Mesenchymal stem cell (in vitro differentiated cells and primary cell): ENCODE results near the gene TRIM24.

Source experiments
- DNase-seq: peaks from one replicate; pipeline ENCODE4 v3.0.0-alpha.2; 2013
- H2AFZ ChIP-seq: one replicate; pipeline ENCODE4 v1.6.1; 2013; ENCODE audit warnings: low read depth, mild to moderate bottlenecking, control low read depth, inconsistent platforms, low read length, moderate library complexity
- H2AK5ac ChIP-seq: 2 replicates; pipeline ENCODE4 v1.6.1; 2013; ENCODE audit warnings: low read length, moderate library complexity, mild to moderate bottlenecking, inconsistent platforms; ENCODE audit not compliant: severe bottlenecking
- H2BK120ac ChIP-seq: one replicate; pipeline ENCODE4 v1.6.1; 2013; ENCODE audit warnings: low read depth, mild to moderate bottlenecking, inconsistent platforms, low read length, moderate library complexity
- H2BK12ac ChIP-seq, 2 experiments: one replicate each; pipeline ENCODE4 v1.6.1; 2013; ENCODE audit warnings: inconsistent platforms in 2 of 2, low read length in 2 of 2, mild to moderate bottlenecking in 2 of 2, moderate library complexity in 2 of 2, control low read depth in 1 of 2
- H2BK15ac ChIP-seq: one replicate; pipeline ENCODE4 v1.6.1; 2013; ENCODE audit warnings: mild to moderate bottlenecking, low read depth, inconsistent platforms; ENCODE audit not compliant: poor library complexity, severe bottlenecking
- H2BK5ac ChIP-seq: 2 replicates; pipeline ENCODE4 v1.6.1; 2013; ENCODE audit warnings: low read depth, mild to moderate bottlenecking, low read length, control low read depth, inconsistent platforms; ENCODE audit not compliant: poor library complexity, severe bottlenecking
- H3K14ac ChIP-seq, 2 experiments: one replicate each; pipeline ENCODE4 v1.6.1; 2013; ENCODE audit warnings: inconsistent platforms in 2 of 2, low read length in 2 of 2, control low read depth in 1 of 2, mild to moderate bottlenecking in 1 of 2, moderate library complexity in 1 of 2
- H3K18ac ChIP-seq, 2 experiments: one replicate each; pipeline ENCODE4 v1.6.1; 2013; ENCODE audit warnings: inconsistent platforms in 2 of 2, low read length in 2 of 2, control low read depth in 1 of 2, low read depth in 1 of 2, mild to moderate bottlenecking in 1 of 2
- H3K23ac ChIP-seq, 2 experiments: one replicate each; pipeline ENCODE4 v1.6.1; 2013; ENCODE audit warnings: inconsistent platforms in 2 of 2, low read length in 2 of 2, mild to moderate bottlenecking in 2 of 2, moderate library complexity in 2 of 2, control low read depth in 1 of 2
- H3K27ac ChIP-seq: 2 replicates; pipeline ENCODE4 v1.5.1; 2013; ENCODE audit warnings: mild to moderate bottlenecking, moderate library complexity, low read length, control low read depth, inconsistent platforms; ENCODE audit not compliant: poor library complexity, severe bottlenecking
- H3K27me3 ChIP-seq, 2 experiments: 2 replicates each; pipeline versions ENCODE4 v1.6.1 to v1.7.0; 2013; ENCODE audit warnings: low read length in 2 of 2, mild to moderate bottlenecking in 2 of 2, moderate library complexity in 2 of 2, control low read depth in 1 of 2, inconsistent platforms in 1 of 2; ENCODE audit not compliant: control insufficient read depth in 1 of 2, insufficient read depth in 1 of 2
- H3K36me3 ChIP-seq, 2 experiments: 2 replicates each; pipeline versions ENCODE4 v1.6.1 to v1.7.0; 2013; ENCODE audit warnings: low read length in 2 of 2, control low read depth in 1 of 2, inconsistent platforms in 1 of 2, low read depth in 1 of 2, mild to moderate bottlenecking in 1 of 2; ENCODE audit not compliant: insufficient read depth in 2 of 2, control insufficient read depth in 1 of 2
- H3K4ac ChIP-seq, 2 experiments: one replicate each; pipeline ENCODE4 v1.6.1; 2013; ENCODE audit warnings: inconsistent platforms in 2 of 2, low read length in 2 of 2, mild to moderate bottlenecking in 2 of 2, moderate library complexity in 2 of 2, control low read depth in 1 of 2, low read depth in 1 of 2
- H3K4me1 ChIP-seq: 2 replicates; pipeline ENCODE4 v1.6.1; 2013; ENCODE audit warnings: low read depth, low read length, control low read depth; ENCODE audit not compliant: control insufficient read depth, insufficient read depth
- H3K4me2 ChIP-seq: 2 replicates; pipeline ENCODE4 v1.6.1; 2013; ENCODE audit warnings: low read length, mild to moderate bottlenecking, inconsistent platforms; ENCODE audit not compliant: poor library complexity, severe bottlenecking
- H3K4me3 ChIP-seq, 2 experiments: 2 replicates each; pipeline versions ENCODE4 v1.5.1 to v1.7.0; 2013; ENCODE audit warnings: low read length in 2 of 2, mild to moderate bottlenecking in 2 of 2, control low read depth in 1 of 2, low read depth in 1 of 2; ENCODE audit not compliant: insufficient read depth in 1 of 2
- H3K79me1 ChIP-seq: replicated peaks from 2 replicates; pipeline ENCODE4 v1.6.1; 2013; ENCODE audit warnings: mild to moderate bottlenecking, control low read depth, low read length, inconsistent platforms; ENCODE audit not compliant: poor library complexity, severe bottlenecking
- H3K9ac ChIP-seq: 2 replicates; pipeline ENCODE4 v1.7.0; 2013; ENCODE audit warnings: mild to moderate bottlenecking, low read length, moderate library complexity
- H3K9me3 ChIP-seq: 2 replicates; pipeline ENCODE4 v1.7.0; 2013; ENCODE audit warnings: mild to moderate bottlenecking, low read length; ENCODE audit not compliant: control insufficient read depth
- H4K8ac ChIP-seq: one replicate; pipeline ENCODE4 v1.6.1; 2013; ENCODE audit warnings: inconsistent platforms, mild to moderate bottlenecking, low read length, moderate library complexity
- H4K91ac ChIP-seq: one replicate; pipeline ENCODE4 v1.6.1; 2013; ENCODE audit warnings: mild to moderate bottlenecking, low read length, inconsistent platforms
- WGBS: methylation state at CpG from one replicate; pipeline ENCODE4 v1.1.7; 2013; ENCODE audit warnings: mixed read lengths; 5-methylcytosine and 5-hydroxymethylcytosine counted together

TRIM24 gene

DNA sequence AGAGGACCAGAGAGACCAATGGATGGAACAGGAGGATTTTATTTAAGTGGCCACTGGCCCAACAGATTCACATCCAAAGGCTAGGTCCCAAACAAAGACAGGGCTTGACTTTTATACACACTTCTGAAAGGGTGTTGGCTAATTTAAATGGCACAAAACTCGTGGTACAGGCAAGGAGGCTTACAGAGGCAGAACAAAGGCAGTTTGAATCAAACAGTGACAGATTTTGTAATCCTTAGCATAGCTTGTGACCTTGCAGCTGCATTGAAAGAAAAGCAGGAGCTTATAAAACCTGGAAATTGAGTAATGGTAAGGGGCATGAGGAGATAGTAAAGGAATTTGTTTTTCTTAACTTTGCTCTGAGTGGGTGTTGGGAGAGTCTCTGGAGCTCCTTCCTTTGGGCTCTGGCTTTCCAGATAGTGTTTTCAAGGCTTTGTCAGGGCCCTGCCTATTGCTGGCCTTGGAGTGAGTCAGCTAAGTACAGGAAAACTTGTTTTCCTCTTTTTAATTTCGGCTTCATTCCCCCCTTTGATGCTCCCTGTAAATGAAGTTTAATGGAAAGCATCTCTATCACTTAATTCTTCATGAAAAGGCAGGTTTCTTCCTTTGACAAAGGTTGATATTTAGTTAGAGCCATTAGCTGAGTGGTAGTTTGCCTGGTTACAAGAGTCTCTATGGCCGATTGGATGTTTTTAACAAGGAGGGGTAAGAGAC, 96.9 kb downstream of the TRIM24 start:
- no peak overlapping the region for H3K4me2 ChIP-seq
- no peak overlapping the region for H2BK15ac ChIP-seq
- H3K27me3 ChIP-seq: no peaks in the 10 kb centered on the region
- no peak overlapping the region for H2AK5ac ChIP-seq
- no peaks in the 10 kb centered on the region for H3K4me1 ChIP-seq
- WGBS: 98% methylated on average over 2 of the region's 3 CpGs
- no peak overlapping the region for H2BK12ac ChIP-seq
- H3K14ac ChIP-seq: no peak overlapping the region
- no peak overlapping the region for H2AFZ ChIP-seq
- H3K27ac ChIP-seq: no peak overlapping the region
- H2BK5ac ChIP-seq: no peak overlapping the region
- no peak overlapping the region for H3K9ac ChIP-seq
- H3K23ac ChIP-seq: no peak overlapping the region
- peak overlapping the region in 1 of 2 experiments; percentile 44 for H3K4me3 ChIP-seq
- H4K91ac ChIP-seq: no peak overlapping the region
- H4K8ac ChIP-seq: no peak overlapping the region
- H3K4ac ChIP-seq: no peak overlapping the region
- H3K18ac ChIP-seq: no peak overlapping the region
- peaks cover 98% of the 10 kb centered on the region for H3K9me3 ChIP-seq
- peaks cover 43% of the 10 kb centered on the region for H3K79me1 ChIP-seq
- peak; percentile 16 for DNase-seq
- H2BK120ac ChIP-seq: no peak overlapping the region
- peaks cover 58 to 96% of the 10 kb centered on the region in 2 experiments for H3K36me3 ChIP-seq

DNA sequence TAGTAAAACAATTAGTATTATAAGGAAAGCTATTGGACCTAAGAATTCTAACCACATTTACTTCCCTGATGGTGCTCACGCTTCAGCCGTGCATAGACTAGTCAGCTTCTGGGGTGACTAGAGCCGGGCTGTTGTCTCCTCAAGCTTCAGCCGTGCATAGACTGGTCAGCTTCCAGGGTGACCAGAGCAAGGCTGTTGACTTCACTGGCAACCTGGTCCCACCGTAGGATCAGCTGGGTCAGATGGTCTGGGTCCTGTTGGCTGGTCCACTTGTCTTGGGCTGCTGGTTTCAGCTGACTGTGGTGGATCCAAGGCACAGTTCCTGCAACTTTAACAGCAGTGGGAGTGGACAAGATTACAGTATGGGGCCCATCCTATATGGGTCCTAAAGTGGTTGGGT, 99.4 kb downstream of the TRIM24 start:
- Histone ChIP-seq H3K79me1 (peaks cover 60% of the 10 kb centered on the region), H3K14ac (no peak overlapping the region), H3K4me3 (peak overlapping the region in 1 of 2 experiments; percentile 18), H2AFZ (no peak overlapping the region), H2BK15ac (no peak overlapping the region), H3K27me3 (no peaks in the 10 kb centered on the region), H3K4me1 (no peaks in the 10 kb centered on the region), H3K18ac (no peak overlapping the region), H3K4ac (no peak overlapping the region), H3K9me3 (peaks cover 95% of the 10 kb centered on the region), H4K91ac (no peak overlapping the region), H3K4me2 (no peak overlapping the region), H2BK12ac (no peak overlapping the region), H4K8ac (no peak overlapping the region), H2BK120ac (no peak overlapping the region), H2AK5ac (no peak overlapping the region), H2BK5ac (no peak overlapping the region), H3K9ac (no peak overlapping the region), H3K27ac (no peak overlapping the region), H3K23ac (no peak overlapping the region), H3K36me3 (peaks cover 78 to 96% of the 10 kb centered on the region in 2 experiments)
- DNase-seq: no peak
- 98% methylated on average over 5 of the region's 5 CpGs for WGBS

DNA sequence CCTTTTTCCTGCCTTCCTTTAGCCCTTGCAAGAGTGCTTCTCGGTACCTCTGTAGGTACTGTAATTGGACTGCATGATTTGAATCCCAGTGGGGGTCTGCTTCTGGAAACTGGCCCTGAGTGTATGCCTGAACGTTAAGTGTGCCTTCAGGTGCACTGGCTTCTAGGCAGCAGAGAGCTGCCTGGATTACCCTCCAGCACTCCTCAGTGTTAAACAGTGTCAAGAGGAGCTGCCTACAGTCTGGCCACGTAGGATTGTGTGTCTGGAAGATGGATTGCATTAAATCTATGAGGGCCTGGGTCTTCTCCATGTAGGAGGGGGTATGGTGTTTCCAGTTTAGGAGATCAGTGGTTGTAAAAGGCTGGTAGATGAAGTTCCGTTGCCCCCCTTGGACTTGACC, 103.7 kb downstream of the TRIM24 start:
- H3K9me3 ChIP-seq: peaks cover 72% of the 10 kb centered on the region
- H3K4me2 ChIP-seq: no peak overlapping the region
- no peak overlapping the region for H3K27ac ChIP-seq
- H4K8ac ChIP-seq: no peak overlapping the region
- no peak overlapping the region for H3K23ac ChIP-seq
- H3K27me3 ChIP-seq: no peaks in the 10 kb centered on the region
- 96% methylated on average over 4 of the region's 4 CpGs for WGBS
- no peak overlapping the region for H4K91ac ChIP-seq
- no peak overlapping the region for H2BK120ac ChIP-seq
- DNase-seq: no peak
- no peak overlapping the region for H2AK5ac ChIP-seq
- no peak overlapping the region for H3K9ac ChIP-seq
- H3K36me3 ChIP-seq: peaks cover 72 to 83% of the 10 kb centered on the region in 2 experiments
- H2BK15ac ChIP-seq: no peak overlapping the region
- peak overlapping the region in 1 of 2 experiments; percentile 29 for H3K4me3 ChIP-seq
- H3K18ac ChIP-seq: no peak overlapping the region
- no peaks in the 10 kb centered on the region for H3K4me1 ChIP-seq
- H3K4ac ChIP-seq: no peak overlapping the region
- H2BK5ac ChIP-seq: no peak overlapping the region
- no peak overlapping the region for H3K14ac ChIP-seq
- peaks cover 49% of the 10 kb centered on the region for H3K79me1 ChIP-seq
- H2AFZ ChIP-seq: no peak overlapping the region
- no peak overlapping the region for H2BK12ac ChIP-seq

- H2BK15ac ChIP-seq: no peak overlapping the region
- H2BK5ac ChIP-seq: no peak overlapping the region
- H2BK12ac ChIP-seq: no peak overlapping the region
- H3K4ac ChIP-seq: no peak overlapping the region
- H3K36me3 ChIP-seq: peaks cover 66 to 84% of the 10 kb centered on the region in 2 experiments
- no peaks in the 10 kb centered on the region for H3K27me3 ChIP-seq
- H3K4me1 ChIP-seq: no peaks in the 10 kb centered on the region
- no peak overlapping the region for H3K18ac ChIP-seq
- H3K4me2 ChIP-seq: no peak overlapping the region
- H3K9ac ChIP-seq: no peak overlapping the region
- H3K4me3 ChIP-seq: peak overlapping the region in 1 of 2 experiments; percentile 13
- H3K27ac ChIP-seq: no peak overlapping the region
- DNase-seq: peak; percentile 10
- no peak overlapping the region for H3K14ac ChIP-seq
- H2BK120ac ChIP-seq: no peak overlapping the region
- no peak overlapping the region for H4K8ac ChIP-seq
- H3K23ac ChIP-seq: no peak overlapping the region
- no peak overlapping the region for H2AK5ac ChIP-seq
- WGBS: 100% methylated on average over 5 of the region's 5 CpGs
- H3K79me1 ChIP-seq: peaks cover 44% of the 10 kb centered on the region
- peaks cover 66% of the 10 kb centered on the region for H3K9me3 ChIP-seq
- H2AFZ ChIP-seq: no peak overlapping the region
- no peak overlapping the region for H4K91ac ChIP-seq
Observed at GRCh38 chr7:138564365-138564764, 104.3 kb downstream of the TRIM24 start.
